Tibial artery (tissue), 4 donors: ENCODE results near the gene CDH22.

Experiments
- DNase-seq, 2 donors: peaks; one replicate each; pipeline ENCODE4 v3.0.0-alpha.2; 2019
- H3K27ac ChIP-seq, 2 donors: fragments of 200-600 bp; sonication (generic) in 1 of 2; 1 replicate in 1 of 2; 2 replicates in 1 of 2; pipeline ENCODE4 v1.5.1; 2018 to 2019; ENCODE audit warnings: mild to moderate bottlenecking in 1 of 2
- H3K27me3 ChIP-seq, 2 donors: fragments of 200-600 bp; sonication (generic) in 1 of 2; one replicate each; pipeline versions ENCODE4 v1.5.1 to v1.6.0; 2016 to 2019
- H3K36me3 ChIP-seq, 3 donors: fragments of 200-600 bp; sonication (generic) in 2 of 3; one replicate each; pipeline ENCODE4 v1.5.1; 2016 to 2019; ENCODE audit warnings: mild to moderate bottlenecking in 2 of 3
- H3K4me1 ChIP-seq, 4 donors: fragments of 200-600 bp; sonication (generic) in 2 of 4; 1 replicate in 3 of 4; 2 replicates in 1 of 4; pipeline ENCODE4 v1.5.1; 2016 to 2019
- H3K4me3 ChIP-seq, 2 donors: fragments of 200-600 bp; sonication (generic) in 1 of 2; 1 replicate in 1 of 2; 2 replicates in 1 of 2; pipeline ENCODE4 v1.5.1; 2018 to 2019; ENCODE audit warnings: mild to moderate bottlenecking in 2 of 2
- H3K9me3 ChIP-seq, 3 donors: fragments of 200-600 bp; sonication (generic) in 1 of 3; one replicate each; pipeline ENCODE4 v1.5.1; 2016 to 2019
- intact Hi-C: fragments of 100-400 bp; cut with DNase I; formaldehyde crosslinking; loops from one replicate; pipeline ENCODE4 v1.15.0; 2023; ENCODE audit warnings: low total_unique reads
- TF ChIP-seq, protein P1 (sequence below), 2 experiments: fragments of 200-600 bp in 1 of 2; fragments of 450-650 bp in 1 of 2; IDR thresholded peaks; one replicate each; pipeline ENCODE4 v1.5.1; 2017 to 2019; ENCODE audit warnings: antibody characterized with exemption in 2 of 2, mild to moderate bottlenecking in 1 of 2, moderate library complexity in 1 of 2

Gene CDH22

DNA sequence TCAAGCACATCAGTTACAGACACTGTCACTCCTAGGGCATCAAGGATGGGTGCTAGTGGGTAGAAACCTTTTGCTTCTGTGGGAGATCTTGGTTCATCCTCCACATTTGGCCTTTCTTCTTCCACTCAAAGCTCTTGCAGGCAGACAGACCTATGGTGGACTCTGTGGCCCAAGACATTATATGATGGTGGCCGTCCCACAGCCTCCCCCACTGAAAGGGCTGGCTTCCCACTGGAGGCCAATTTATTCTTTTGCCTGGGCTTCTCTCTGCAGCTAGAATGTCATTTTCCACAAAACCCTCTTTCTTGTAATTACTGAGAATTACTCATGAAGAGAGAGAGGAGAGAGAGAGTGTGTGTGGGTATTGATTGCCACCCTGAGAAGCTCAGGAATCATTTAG, 146.4 kb downstream of the CDH22 start:
- Histone ChIP-seq H3K27me3 (peaks cover 0 to 72% of the 10 kb centered on the region in 2 donors), H3K9me3 (no peaks in the 10 kb centered on the region), H3K36me3 (no peaks in the 10 kb centered on the region), H3K4me1 (no peaks in the 10 kb centered on the region), H3K27ac (no peak overlapping the region), H3K4me3 (no peak overlapping the region)
- DNase-seq: no peak
- TF ChIP-seq, protein P1, sequence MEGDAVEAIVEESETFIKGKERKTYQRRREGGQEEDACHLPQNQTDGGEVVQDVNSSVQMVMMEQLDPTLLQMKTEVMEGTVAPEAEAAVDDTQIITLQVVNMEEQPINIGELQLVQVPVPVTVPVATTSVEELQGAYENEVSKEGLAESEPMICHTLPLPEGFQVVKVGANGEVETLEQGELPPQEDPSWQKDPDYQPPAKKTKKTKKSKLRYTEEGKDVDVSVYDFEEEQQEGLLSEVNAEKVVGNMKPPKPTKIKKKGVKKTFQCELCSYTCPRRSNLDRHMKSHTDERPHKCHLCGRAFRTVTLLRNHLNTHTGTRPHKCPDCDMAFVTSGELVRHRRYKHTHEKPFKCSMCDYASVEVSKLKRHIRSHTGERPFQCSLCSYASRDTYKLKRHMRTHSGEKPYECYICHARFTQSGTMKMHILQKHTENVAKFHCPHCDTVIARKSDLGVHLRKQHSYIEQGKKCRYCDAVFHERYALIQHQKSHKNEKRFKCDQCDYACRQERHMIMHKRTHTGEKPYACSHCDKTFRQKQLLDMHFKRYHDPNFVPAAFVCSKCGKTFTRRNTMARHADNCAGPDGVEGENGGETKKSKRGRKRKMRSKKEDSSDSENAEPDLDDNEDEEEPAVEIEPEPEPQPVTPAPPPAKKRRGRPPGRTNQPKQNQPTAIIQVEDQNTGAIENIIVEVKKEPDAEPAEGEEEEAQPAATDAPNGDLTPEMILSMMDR (IDR thresholded peaks at IDR 0.05): no peak
- intact Hi-C loops: no loop called here

DNA sequence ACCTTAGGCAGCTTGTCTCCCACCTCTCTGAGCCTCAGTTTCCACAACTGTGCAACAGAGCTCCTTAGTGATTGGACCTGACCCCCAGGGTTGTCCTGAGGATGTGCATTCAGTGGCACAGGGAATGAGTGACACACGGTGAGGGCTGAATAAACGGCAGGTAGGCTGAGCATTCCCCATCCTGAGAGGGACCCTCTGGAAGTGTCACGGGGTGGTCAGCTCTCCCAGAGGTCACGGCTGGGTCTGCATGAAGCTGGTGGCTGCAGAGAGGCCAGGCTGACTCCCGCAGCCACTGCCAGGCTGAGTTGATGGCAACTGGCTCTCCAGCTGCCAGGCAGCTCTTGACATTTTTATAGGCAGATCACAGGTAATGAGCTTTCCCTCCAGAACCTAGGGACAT, 147.6 kb downstream of the CDH22 start:
- Histone ChIP-seq H3K4me1 (no peaks in the 10 kb centered on the region), H3K27me3 (peaks cover 0 to 72% of the 10 kb centered on the region in 2 donors)
- no peak for DNase-seq

DNA sequence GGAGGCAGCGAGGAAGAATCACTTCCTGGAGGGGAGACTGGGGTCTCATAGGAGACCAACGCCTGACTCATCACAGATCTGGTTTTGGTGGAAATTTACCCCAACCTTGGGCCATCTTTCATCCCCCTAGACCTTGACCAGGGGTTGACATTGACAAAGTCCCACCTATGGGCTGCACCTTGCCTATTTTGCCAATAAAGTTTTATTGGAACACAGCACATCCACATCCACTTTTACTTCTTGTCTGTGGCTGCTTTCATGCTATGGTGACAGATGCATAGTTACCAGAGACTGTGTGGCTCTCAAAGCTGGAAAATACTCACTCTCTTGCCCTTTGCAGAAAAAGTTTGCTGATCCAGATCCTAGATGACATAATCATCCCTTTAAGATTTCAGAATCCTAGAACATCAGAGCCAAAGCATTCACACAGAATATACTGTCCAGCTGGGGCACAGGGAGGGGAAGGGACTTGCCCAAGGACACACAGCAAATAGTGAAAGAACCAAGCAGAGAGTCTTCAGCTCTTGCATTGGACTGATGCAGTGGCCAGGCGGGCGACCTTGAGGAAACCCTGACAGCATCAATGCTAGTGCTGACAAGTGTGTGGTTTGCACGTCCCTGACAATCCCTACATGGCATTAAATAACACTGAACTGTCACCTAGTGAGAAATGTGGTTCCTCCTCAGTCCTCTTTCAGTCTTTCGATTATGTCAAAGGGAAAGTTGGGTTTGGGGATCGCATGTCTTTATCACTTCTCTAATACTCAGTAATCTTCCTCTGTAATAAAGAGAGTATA, 149.0 kb downstream of the CDH22 start:
- H3K27ac ChIP-seq: no peak overlapping the region
- TF ChIP-seq, protein P1 (IDR thresholded peaks at IDR 0.05): no peak
- peaks cover 0 to 74% of the 10 kb centered on the region in 2 donors for H3K27me3 ChIP-seq
- no peak for DNase-seq
- no peak overlapping the region for H3K4me3 ChIP-seq
- intact Hi-C loops: no loop called here
- no peaks in the 10 kb centered on the region for H3K36me3 ChIP-seq
- H3K9me3 ChIP-seq: no peaks in the 10 kb centered on the region
- H3K4me1 ChIP-seq: no peaks in the 10 kb centered on the region

More for the DNA sequence above, 147.6 kb downstream of the CDH22 start:
- TF ChIP-seq, protein P1 (IDR thresholded peaks at IDR 0.05): no peak
- Histone ChIP-seq H3K9me3 (no peaks in the 10 kb centered on the region), H3K27ac (no peak overlapping the region), H3K4me3 (no peak overlapping the region), H3K36me3 (no peaks in the 10 kb centered on the region)
- intact Hi-C loops: no loop called here

- no peaks in the 10 kb centered on the region for H3K36me3 ChIP-seq
- no peaks in the 10 kb centered on the region for H3K9me3 ChIP-seq
- no peak overlapping the region for H3K27ac ChIP-seq
- TF ChIP-seq, protein P1 (IDR thresholded peaks at IDR 0.05): no peak
- intact Hi-C loops: no loop called here
- peaks cover 0 to 71% of the 10 kb centered on the region in 2 donors for H3K27me3 ChIP-seq
- no peaks in the 10 kb centered on the region for H3K4me1 ChIP-seq
- no peak for DNase-seq
- no peak overlapping the region for H3K4me3 ChIP-seq
Measured at GRCh38 chr20:46158476-46158987, 149.8 kb downstream of the CDH22 start.

DNA sequence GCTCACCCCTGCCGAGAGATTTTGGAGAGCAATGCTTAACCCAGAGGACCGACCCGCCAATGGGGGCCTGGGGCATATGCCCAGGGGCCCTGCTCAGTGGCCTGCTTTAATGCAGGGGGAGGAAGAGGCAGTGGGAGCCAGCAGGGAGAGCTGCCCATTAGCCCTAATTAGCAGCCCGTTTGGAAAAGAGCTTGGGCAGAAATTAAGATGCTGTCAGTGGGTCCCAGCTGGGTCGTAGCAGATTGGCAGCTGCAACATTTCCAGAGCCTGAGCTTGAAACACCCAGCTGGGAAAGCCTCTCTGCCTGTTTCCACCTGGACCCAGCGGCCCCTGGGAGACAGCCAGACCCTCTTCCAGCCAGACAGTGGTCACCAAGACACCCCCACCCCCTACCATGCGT, 150.7 kb downstream of the CDH22 start:
- Histone ChIP-seq H3K4me1 (no peaks in the 10 kb centered on the region), H3K9me3 (no peaks in the 10 kb centered on the region), H3K36me3 (no peaks in the 10 kb centered on the region), H3K27me3 (peaks cover 0 to 71% of the 10 kb centered on the region in 2 donors), H3K27ac (no peak overlapping the region), H3K4me3 (no peak overlapping the region)
- no peak for DNase-seq
- TF ChIP-seq, protein P1 (IDR thresholded peaks at IDR 0.05): no peak
- intact Hi-C loops: no loop called here
